K562 (cell line): ENCODE results near the gene SLC9A2. TPM values are rescaled to one million over a fixed set of nuclear protein-coding genes. Genes with fewer than 3 reads are reported as not detected.

Experiments
- ATAC-seq: fragments of 200-7000 bp; cut with Tn5 transposase; 3 replicates; pipeline ENCODE4 v1.9.1; 2020; ENCODE audit warnings: moderate library complexity
- BruUV-seq: library from RNA; stranded (reverse); fragments of 400-500 nt; replicated peaks from 2 replicates; lab custom pipeline; 2021; lab: Mats Ljungman, UMichigan
- CTCF ChIA-PET: fragments of 300-600 bp; formaldehyde crosslinking; extraction: SDS; loops from one replicate; lab custom pipeline; 2021; ENCODE audit warnings: low intra/inter-chr PET ratio; lab: Yijun Ruan, JAX
- POLR2A ChIA-PET: fragments of 300-600, 350-650 bp; sonication (Branson Sonifier 250); formaldehyde crosslinking; extraction: SDS; loops from one replicate; lab custom pipeline; 2021; ENCODE audit warnings: antibody characterized with exemption, inconsistent platforms; lab: Yijun Ruan, JAX
- DNase-seq, 4 experiments: peaks; one replicate each; pipeline versions ENCODE4 v3.0.0 to v3.0.0-alpha.2; 2011 to 2018; ENCODE audit warnings: low spot score in 3 of 4, mixed read lengths in 3 of 4; ENCODE audit errors: extremely low read depth in 1 of 4
- FAIRE-seq: peaks from 2 replicates; lab custom pipeline; 2011; peaks lifted over from hg19 to GRCh38; lab: Jason Lieb, UNC
- H2AFZ ChIP-seq: 2 replicates; pipeline ENCODE4 v1.6.0; 2011; ENCODE audit warnings: low read depth, low read length, control low read depth, inconsistent platforms
- H3K27ac ChIP-seq: fragments of 200-600 bp; 3 replicates; pipeline ENCODE4 v1.8.0; 2011; ENCODE audit warnings: low read depth, mild to moderate bottlenecking, control low read depth, inconsistent platforms, low read length, moderate library complexity, mixed read lengths; ENCODE audit errors: extremely low read depth
- H3K27me3 ChIP-seq, 2 experiments: fragments of 300-600 bp in 1 of 2; 2 replicates in 1 of 2; 3 replicates in 1 of 2; pipeline versions ENCODE4 v1.6.0 to v1.8.0; 2011; ENCODE audit warnings: inconsistent platforms in 2 of 2, low read length in 2 of 2, mild to moderate bottlenecking in 1 of 2, mixed read lengths in 1 of 2, moderate library complexity in 1 of 2; ENCODE audit not compliant: control insufficient read depth in 2 of 2, insufficient read depth in 2 of 2
- H3K36me3 ChIP-seq: fragments of 300-600 bp; 3 replicates; pipeline ENCODE4 v1.8.0; 2011; ENCODE audit warnings: mild to moderate bottlenecking, low read length, inconsistent platforms; ENCODE audit not compliant: control insufficient read depth, insufficient read depth
- H3K4me1 ChIP-seq, 2 experiments: fragments of 200-600 bp in 1 of 2; replicated peaks in 1 of 2; 2 replicates in 1 of 2; 3 replicates in 1 of 2; pipeline versions ENCODE4 v1.5.1 to v1.8.0; 2011; ENCODE audit warnings: inconsistent platforms in 2 of 2, low read length in 2 of 2, mild to moderate bottlenecking in 1 of 2, mixed read lengths in 1 of 2, moderate library complexity in 1 of 2; ENCODE audit not compliant: control insufficient read depth in 2 of 2, insufficient read depth in 2 of 2
- H3K4me2 ChIP-seq: 2 replicates; pipeline ENCODE4 v1.6.1; 2011; ENCODE audit warnings: low read length, control low read depth, inconsistent platforms, mixed read lengths; ENCODE audit not compliant: insufficient read depth
- H3K4me3 ChIP-seq: fragments of 200-600 bp; sonication (generic), shearing (Covaris generic); 2 replicates; pipeline ENCODE4 v1.5.1; 2016; ENCODE audit warnings: control low read depth, inconsistent platforms
- H3K79me2 ChIP-seq: fragments of 200-600 bp; 3 replicates; pipeline ENCODE4 v1.8.0; 2011; ENCODE audit warnings: low read length, inconsistent platforms; ENCODE audit not compliant: control insufficient read depth, insufficient read depth
- H3K9ac ChIP-seq, 2 experiments: 2 replicates each; pipeline versions ENCODE4 v1.6.0 to v1.6.1; 2011; ENCODE audit warnings: low read depth in 2 of 2, low read length in 2 of 2, control low read depth in 1 of 2, inconsistent platforms in 1 of 2, mild to moderate bottlenecking in 1 of 2, mixed read lengths in 1 of 2; ENCODE audit not compliant: insufficient read depth in 1 of 2
- H3K9me1 ChIP-seq: one replicate; pipeline ENCODE4 v1.6.0; 2011; ENCODE audit warnings: inconsistent platforms, mild to moderate bottlenecking, low read length, moderate library complexity; ENCODE audit not compliant: control insufficient read depth, insufficient read depth
- H3K9me3 ChIP-seq: replicated peaks from 2 replicates; pipeline ENCODE4 v1.5.1; 2011; ENCODE audit warnings: low read depth, low read length, inconsistent platforms; ENCODE audit not compliant: control insufficient read depth, insufficient read depth
- H4K20me1 ChIP-seq: replicated peaks from 2 replicates; pipeline ENCODE4 v1.6.1; 2011; ENCODE audit warnings: low read length, inconsistent platforms, mixed read lengths; ENCODE audit not compliant: control insufficient read depth, insufficient read depth
- IFI16 ChIP-seq: fragments of 250-450 bp; sonication (Bioruptor Pico); IDR thresholded peaks from 2 replicates; pipeline ENCODE4 v2.1.2; 2022; ENCODE audit warnings: mild to moderate bottlenecking, inconsistent platforms
- PTBP1 ChIP-seq: fragments of 200-400 bp; formaldehyde crosslinking; IDR thresholded peaks from 2 replicates; pipeline ENCODE4 v1.6.1; 2017; ENCODE audit warnings: low read depth, low read length
- RHOXF2B ChIP-seq: fragments of 250-450 bp; sonication (Bioruptor Pico); conservative IDR thresholded peaks from 2 replicates; pipeline ENCODE4 v1.5.1; 2021
- SPI1 ChIP-seq: IDR thresholded peaks from 2 replicates; pipeline ENCODE4 v1.6.1; 2011; ENCODE audit warnings: low read depth, low read length, control low read depth, borderline replicate concordance
- ZKSCAN8 ChIP-seq: fragments of 200-800 bp; sonication (Bioruptor generic); IDR thresholded peaks from 2 replicates; pipeline ENCODE4 v1.6.1; 2016; ENCODE audit warnings: missing genetic modification characterization, missing compliant biosample characterization
- ZNF589 ChIP-seq: fragments of 200-800 bp; sonication (Bioruptor generic); IDR thresholded peaks from 2 replicates; pipeline ENCODE4 v1.6.1; 2016; ENCODE audit warnings: low read depth, missing genetic modification characterization, missing compliant biosample characterization
- WGBS: fragments of 100-300 bp; shearing (Covaris generic); methylation state at CpG from one replicate; pipeline ENCODE4 v1.1.6; 2016; ENCODE audit warnings: low coverage, mixed read lengths; ENCODE audit not compliant: insufficient coverage; ENCODE audit errors: missing lambda C conversion rate; 5-methylcytosine and 5-hydroxymethylcytosine counted together
- in situ Hi-C: fragments of 300-500 bp; cut with MboI; formaldehyde crosslinking; loops from 4 replicates; pipeline ENCODE4 v1.15.0; 2018; ENCODE audit warnings: inconsistent platforms, mixed read lengths
- intact Hi-C: fragments of 100-400 bp; cut with micrococcal nuclease; formaldehyde crosslinking; loops from 2 replicates; pipeline ENCODE4 v1.14.2; 2022
- polyA plus RNA-seq, 8 experiments: library from polyadenylated mRNA; depleted of rRNA in 4 of 8; stranded (reverse) in 5 of 8; unstranded in 3 of 8; fragments of >200 nt; fragmentation: Nextera tagmentation in 2 of 8; fragmentation: Illumina TruSeq in 1 of 8; extraction: Ambion mirVana in 2 of 8; extraction: Trizol in 1 of 8; gene quantifications; 2 replicates each; pipeline versions ENCODE4 v1.2.1 to v1.2.3, GENCODE V29; 2011 to 2014; ENCODE audit warnings: inconsistent platforms in 1 of 8, missing spikeins in 1 of 8
- total RNA-seq, 7 experiments: library from RNA; depleted of rRNA in 6 of 7; stranded (reverse); fragments of >200 nt in 6 of 7; fragmentation: Illumina TruSeq in 2 of 7; extraction: Trizol in 2 of 7; gene quantifications; 2 replicates each; pipeline versions ENCODE4 v1.2.1 to v1.2.3, GENCODE V29; 2011 to 2021; ENCODE audit warnings: low replicate concordance in 1 of 7
- TF ChIP-seq, protein P1 (sequence below): fragments of 250-450 bp; sonication (Bioruptor Pico); IDR thresholded peaks from 2 replicates; pipeline ENCODE4 v1.8.0; 2022; ENCODE audit warnings: inconsistent platforms, mild to moderate bottlenecking, moderate library complexity, borderline replicate concordance
- TF ChIP-seq, protein P2 (sequence below), 2 experiments: fragments of 450-650 bp; IDR thresholded peaks; 2 replicates each; pipeline ENCODE4 v1.6.1; 2018; ENCODE audit warnings: mild to moderate bottlenecking in 2 of 2, low read depth in 1 of 2; ENCODE audit not compliant: partially characterized antibody in 2 of 2

The SLC9A2 gene
- total and polyA plus RNA-seq, 9 of the 15 experiments (the other 6 are each of a cell fraction or from before 2014, with no cell fraction given): 0.45 to 3.3 (median 1.6) TPM

- no peaks in the 10 kb centered on the region for H3K27me3 ChIP-seq
- in situ Hi-C loops: no loop called here
- no TSS peak for BruUV-seq
- no peaks in the 10 kb centered on the region for H3K36me3 ChIP-seq
- no peaks in the 10 kb centered on the region for H3K9me3 ChIP-seq
- no peaks in the 10 kb centered on the region for H3K79me2 ChIP-seq
- intact Hi-C loops: no loop called here
- no peak for TF ChIP-seq ZNF589
- 0 out of 2 replicates have a peak, but pooled peaks have one; percentile 32 for TF ChIP-seq SPI1
- CTCF ChIA-PET: no interaction called here
- 46% methylated on average over 11 of the region's 11 CpGs for WGBS
- no peak for ATAC-seq
- H3K4me3 ChIP-seq: no peak overlapping the region
- no peaks in the 10 kb centered on the region for H3K9me1 ChIP-seq
- no peaks in the 10 kb centered on the region for H3K4me1 ChIP-seq
- FAIRE-seq: no peak
- H3K27ac ChIP-seq: no peak overlapping the region
- no peak overlapping the region for H3K4me2 ChIP-seq
- no peaks in the 10 kb centered on the region; the same call in 1 of the 2 replicates for H4K20me1 ChIP-seq
- H3K9ac ChIP-seq: no peak overlapping the region
- POLR2A ChIA-PET: interaction anchor here (1.7 kb wide), 1 partner anchor 50 kb away, joined by 4 read pairs; a partner anchor contains a TSS
- H2AFZ ChIP-seq: no peak overlapping the region
- DNase-seq: no peak
These were observed 67.4 kb downstream of the SLC9A2 start for GRCh38 chr2:102686479-102687439.

GRCh38 chr2:102690012-102690411 is 70.7 kb downstream of the SLC9A2 start:
- ChIA-PET POLR2A (interaction anchor here (0.6 kb wide), 1 partner anchor 9 kb away, joined by 3 read pairs; no protein-coding TSS in a partner anchor), CTCF (no interaction called here)
- Histone ChIP-seq H3K4me3 (no peak overlapping the region), H3K4me2 (no peak overlapping the region), H4K20me1 (no peaks in the 10 kb centered on the region; the same call in 1 of the 2 replicates), H3K36me3 (peaks cover 3% of the 10 kb centered on the region; the same call in 1 of the 3 replicates), H2AFZ (no peak overlapping the region), H3K9ac (no peak overlapping the region), H3K79me2 (no peaks in the 10 kb centered on the region), H3K27me3 (no peaks in the 10 kb centered on the region), H3K9me1 (no peaks in the 10 kb centered on the region), H3K27ac (no peak overlapping the region), H3K9me3 (no peaks in the 10 kb centered on the region), H3K4me1 (no peaks in the 10 kb centered on the region)
- 63% methylated on average over 5 of the region's 5 CpGs for WGBS
- intact Hi-C loops (no loop called here), in situ Hi-C loops (no loop called here)
- ATAC-seq (no peak), DNase-seq (no peak), FAIRE-seq (no peak)
- BruUV-seq: no TSS peak
- TF ChIP-seq RHOXF2B (CRISPR knock-in tag) (no peak), ZKSCAN8 (CRISPR knock-in tag) (no peak), PTBP1 (no peak), IFI16 (CRISPR knock-in tag) (no peak)
- TF ChIP-seq, protein P1, sequence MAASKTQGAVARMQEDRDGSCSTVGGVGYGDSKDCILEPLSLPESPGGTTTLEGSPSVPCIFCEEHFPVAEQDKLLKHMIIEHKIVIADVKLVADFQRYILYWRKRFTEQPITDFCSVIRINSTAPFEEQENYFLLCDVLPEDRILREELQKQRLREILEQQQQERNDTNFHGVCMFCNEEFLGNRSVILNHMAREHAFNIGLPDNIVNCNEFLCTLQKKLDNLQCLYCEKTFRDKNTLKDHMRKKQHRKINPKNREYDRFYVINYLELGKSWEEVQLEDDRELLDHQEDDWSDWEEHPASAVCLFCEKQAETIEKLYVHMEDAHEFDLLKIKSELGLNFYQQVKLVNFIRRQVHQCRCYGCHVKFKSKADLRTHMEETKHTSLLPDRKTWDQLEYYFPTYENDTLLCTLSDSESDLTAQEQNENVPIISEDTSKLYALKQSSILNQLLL (CRISPR knock-in tag): no peak
- TF ChIP-seq, protein P2, sequence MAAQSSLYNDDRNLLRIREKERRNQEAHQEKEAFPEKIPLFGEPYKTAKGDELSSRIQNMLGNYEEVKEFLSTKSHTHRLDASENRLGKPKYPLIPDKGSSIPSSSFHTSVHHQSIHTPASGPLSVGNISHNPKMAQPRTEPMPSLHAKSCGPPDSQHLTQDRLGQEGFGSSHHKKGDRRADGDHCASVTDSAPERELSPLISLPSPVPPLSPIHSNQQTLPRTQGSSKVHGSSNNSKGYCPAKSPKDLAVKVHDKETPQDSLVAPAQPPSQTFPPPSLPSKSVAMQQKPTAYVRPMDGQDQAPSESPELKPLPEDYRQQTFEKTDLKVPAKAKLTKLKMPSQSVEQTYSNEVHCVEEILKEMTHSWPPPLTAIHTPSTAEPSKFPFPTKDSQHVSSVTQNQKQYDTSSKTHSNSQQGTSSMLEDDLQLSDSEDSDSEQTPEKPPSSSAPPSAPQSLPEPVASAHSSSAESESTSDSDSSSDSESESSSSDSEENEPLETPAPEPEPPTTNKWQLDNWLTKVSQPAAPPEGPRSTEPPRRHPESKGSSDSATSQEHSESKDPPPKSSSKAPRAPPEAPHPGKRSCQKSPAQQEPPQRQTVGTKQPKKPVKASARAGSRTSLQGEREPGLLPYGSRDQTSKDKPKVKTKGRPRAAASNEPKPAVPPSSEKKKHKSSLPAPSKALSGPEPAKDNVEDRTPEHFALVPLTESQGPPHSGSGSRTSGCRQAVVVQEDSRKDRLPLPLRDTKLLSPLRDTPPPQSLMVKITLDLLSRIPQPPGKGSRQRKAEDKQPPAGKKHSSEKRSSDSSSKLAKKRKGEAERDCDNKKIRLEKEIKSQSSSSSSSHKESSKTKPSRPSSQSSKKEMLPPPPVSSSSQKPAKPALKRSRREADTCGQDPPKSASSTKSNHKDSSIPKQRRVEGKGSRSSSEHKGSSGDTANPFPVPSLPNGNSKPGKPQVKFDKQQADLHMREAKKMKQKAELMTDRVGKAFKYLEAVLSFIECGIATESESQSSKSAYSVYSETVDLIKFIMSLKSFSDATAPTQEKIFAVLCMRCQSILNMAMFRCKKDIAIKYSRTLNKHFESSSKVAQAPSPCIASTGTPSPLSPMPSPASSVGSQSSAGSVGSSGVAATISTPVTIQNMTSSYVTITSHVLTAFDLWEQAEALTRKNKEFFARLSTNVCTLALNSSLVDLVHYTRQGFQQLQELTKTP (IDR thresholded peaks at IDR 0.05; ENCODE audit: low read depth in 1 of 2, partially characterized antibody in 2 of 2): no peak
